ENCODE results near the gene FLOT1. TPM values are rescaled to one million over a fixed set of nuclear protein-coding genes. Genes with fewer than 3 reads are reported as not detected.

FLOT1 gene
- total and polyA plus RNA-seq, 2 of the 13 experiments (the other 11 are each of a cell fraction or from before 2014, with no cell fraction given): 82.3 to 130 TPM

DNA sequence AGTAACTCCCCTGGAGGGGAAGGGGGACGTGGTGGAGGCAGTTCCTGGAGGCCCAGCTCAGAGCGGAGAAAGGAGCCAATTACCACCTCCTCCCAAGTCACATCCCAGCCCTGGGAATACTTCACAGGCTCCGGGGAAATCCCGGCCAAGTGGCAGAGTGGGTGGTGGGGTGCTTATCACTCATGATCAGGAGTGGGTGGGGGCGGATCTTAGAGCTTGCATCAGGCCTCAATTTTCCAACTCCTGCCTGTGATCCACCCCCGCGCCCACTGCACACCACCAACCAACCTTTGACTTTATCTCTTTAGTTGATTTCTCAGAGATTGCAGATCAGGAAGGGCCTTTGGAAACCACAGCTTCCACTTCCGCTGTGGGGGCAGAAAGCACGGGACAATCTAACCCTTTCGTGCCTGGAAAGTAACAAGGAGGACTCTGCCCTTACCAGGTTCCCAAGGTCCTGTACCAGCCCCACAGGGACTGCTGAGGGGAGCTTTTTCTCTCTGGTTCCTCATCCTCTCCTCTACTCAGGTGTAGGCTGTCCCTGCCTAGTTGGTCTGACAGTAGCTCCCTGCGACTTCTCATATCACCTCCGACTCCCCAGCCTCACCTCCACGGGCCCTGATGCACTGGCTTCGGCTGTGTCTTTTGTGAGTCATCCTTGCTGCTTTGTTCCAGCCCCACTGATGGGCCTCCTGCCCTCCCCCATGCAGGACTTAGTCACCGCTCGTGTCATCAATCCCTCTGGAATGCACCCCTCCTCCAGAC is 26.8 kb upstream of the FLOT1 start (continued):
- TF ChIP-seq RAD21 (CRISPR knock-in tag; IDR thresholded peaks at IDR 0.05): peak; percentile 27; the same call in 1 of the 2 replicates
- no peak for TF ChIP-seq ONECUT2 (CRISPR knock-in tag; IDR thresholded peaks at IDR 0.05)
- no peak for TF ChIP-seq SMAD9 (CRISPR knock-in tag; IDR thresholded peaks at IDR 0.05)
- 0 out of 2 replicates have a peak, but pooled peaks have one; percentile 23 for TF ChIP-seq KMT2A (CRISPR knock-in tag; IDR thresholded peaks at IDR 0.05)
- TF ChIP-seq HOXD1 (CRISPR knock-in tag; IDR thresholded peaks at IDR 0.05): no peak; the same call in none of the 2 replicates
- TF ChIP-seq, protein P1, sequence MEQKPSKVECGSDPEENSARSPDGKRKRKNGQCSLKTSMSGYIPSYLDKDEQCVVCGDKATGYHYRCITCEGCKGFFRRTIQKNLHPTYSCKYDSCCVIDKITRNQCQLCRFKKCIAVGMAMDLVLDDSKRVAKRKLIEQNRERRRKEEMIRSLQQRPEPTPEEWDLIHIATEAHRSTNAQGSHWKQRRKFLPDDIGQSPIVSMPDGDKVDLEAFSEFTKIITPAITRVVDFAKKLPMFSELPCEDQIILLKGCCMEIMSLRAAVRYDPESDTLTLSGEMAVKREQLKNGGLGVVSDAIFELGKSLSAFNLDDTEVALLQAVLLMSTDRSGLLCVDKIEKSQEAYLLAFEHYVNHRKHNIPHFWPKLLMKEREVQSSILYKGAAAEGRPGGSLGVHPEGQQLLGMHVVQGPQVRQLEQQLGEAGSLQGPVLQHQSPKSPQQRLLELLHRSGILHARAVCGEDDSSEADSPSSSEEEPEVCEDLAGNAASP (CRISPR knock-in tag; IDR thresholded peaks at IDR 0.05; ENCODE audit: borderline replicate concordance): peak; percentile 32
- TF ChIP-seq, protein P2, sequence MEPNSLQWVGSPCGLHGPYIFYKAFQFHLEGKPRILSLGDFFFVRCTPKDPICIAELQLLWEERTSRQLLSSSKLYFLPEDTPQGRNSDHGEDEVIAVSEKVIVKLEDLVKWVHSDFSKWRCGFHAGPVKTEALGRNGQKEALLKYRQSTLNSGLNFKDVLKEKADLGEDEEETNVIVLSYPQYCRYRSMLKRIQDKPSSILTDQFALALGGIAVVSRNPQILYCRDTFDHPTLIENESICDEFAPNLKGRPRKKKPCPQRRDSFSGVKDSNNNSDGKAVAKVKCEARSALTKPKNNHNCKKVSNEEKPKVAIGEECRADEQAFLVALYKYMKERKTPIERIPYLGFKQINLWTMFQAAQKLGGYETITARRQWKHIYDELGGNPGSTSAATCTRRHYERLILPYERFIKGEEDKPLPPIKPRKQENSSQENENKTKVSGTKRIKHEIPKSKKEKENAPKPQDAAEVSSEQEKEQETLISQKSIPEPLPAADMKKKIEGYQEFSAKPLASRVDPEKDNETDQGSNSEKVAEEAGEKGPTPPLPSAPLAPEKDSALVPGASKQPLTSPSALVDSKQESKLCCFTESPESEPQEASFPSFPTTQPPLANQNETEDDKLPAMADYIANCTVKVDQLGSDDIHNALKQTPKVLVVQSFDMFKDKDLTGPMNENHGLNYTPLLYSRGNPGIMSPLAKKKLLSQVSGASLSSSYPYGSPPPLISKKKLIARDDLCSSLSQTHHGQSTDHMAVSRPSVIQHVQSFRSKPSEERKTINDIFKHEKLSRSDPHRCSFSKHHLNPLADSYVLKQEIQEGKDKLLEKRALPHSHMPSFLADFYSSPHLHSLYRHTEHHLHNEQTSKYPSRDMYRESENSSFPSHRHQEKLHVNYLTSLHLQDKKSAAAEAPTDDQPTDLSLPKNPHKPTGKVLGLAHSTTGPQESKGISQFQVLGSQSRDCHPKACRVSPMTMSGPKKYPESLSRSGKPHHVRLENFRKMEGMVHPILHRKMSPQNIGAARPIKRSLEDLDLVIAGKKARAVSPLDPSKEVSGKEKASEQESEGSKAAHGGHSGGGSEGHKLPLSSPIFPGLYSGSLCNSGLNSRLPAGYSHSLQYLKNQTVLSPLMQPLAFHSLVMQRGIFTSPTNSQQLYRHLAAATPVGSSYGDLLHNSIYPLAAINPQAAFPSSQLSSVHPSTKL (CRISPR knock-in tag; IDR thresholded peaks at IDR 0.05): peak; percentile 93
- 0 out of 2 replicates have a peak, but pooled peaks have one; percentile 24 for TF ChIP-seq ZNF224 (CRISPR knock-in tag; IDR thresholded peaks at IDR 0.05)
- TF ChIP-seq TSC22D2 (CRISPR knock-in tag; IDR thresholded peaks at IDR 0.05; ENCODE audit: borderline replicate concordance): 0 out of 2 replicates have a peak, but pooled peaks have one; percentile 51
- TF ChIP-seq, protein P3, sequence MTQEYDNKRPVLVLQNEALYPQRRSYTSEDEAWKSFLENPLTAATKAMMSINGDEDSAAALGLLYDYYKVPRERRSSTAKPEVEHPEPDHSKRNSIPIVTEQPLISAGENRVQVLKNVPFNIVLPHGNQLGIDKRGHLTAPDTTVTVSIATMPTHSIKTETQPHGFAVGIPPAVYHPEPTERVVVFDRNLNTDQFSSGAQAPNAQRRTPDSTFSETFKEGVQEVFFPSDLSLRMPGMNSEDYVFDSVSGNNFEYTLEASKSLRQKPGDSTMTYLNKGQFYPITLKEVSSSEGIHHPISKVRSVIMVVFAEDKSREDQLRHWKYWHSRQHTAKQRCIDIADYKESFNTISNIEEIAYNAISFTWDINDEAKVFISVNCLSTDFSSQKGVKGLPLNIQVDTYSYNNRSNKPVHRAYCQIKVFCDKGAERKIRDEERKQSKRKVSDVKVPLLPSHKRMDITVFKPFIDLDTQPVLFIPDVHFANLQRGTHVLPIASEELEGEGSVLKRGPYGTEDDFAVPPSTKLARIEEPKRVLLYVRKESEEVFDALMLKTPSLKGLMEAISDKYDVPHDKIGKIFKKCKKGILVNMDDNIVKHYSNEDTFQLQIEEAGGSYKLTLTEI (CRISPR knock-in tag; conservative IDR thresholded peaks at IDR 0.05): no peak
- TF ChIP-seq NR3C1 (CRISPR knock-in tag; IDR thresholded peaks at IDR 0.05): no peak
- no peak for TF ChIP-seq MTF2 (CRISPR knock-in tag; IDR thresholded peaks at IDR 0.05; ENCODE audit: borderline replicate concordance)
- no peak for TF ChIP-seq IRX3 (CRISPR knock-in tag; IDR thresholded peaks at IDR 0.05; ENCODE audit: borderline replicate concordance, low read depth)
- TF ChIP-seq TRIM24 (CRISPR knock-in tag; IDR thresholded peaks at IDR 0.05): no peak
- TF ChIP-seq ZNF883 (CRISPR knock-in tag; IDR thresholded peaks at IDR 0.05; ENCODE audit: not compliant biosample characterization): no peak
- TF ChIP-seq, protein P4, sequence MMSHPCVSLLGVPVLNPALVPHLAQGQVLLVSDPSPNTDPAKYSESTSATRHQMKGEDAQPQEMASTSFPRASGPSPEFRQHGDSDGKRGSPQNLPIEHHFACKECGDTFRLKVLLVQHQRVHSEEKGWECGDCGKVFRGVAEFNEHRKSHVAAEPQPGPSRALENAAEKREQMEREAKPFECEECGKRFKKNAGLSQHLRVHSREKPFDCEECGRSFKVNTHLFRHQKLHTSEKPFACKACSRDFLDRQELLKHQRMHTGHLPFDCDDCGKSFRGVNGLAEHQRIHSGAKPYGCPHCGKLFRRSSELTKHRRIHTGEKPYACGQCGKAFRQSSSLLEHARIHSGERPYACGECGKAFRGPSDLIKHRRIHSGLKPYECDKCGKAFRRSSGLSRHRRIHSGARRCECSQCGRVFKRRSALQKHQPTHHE (CRISPR knock-in tag; IDR thresholded peaks at IDR 0.05; ENCODE audit: borderline replicate concordance): peak; percentile 51; the same call in 1 of the 2 replicates
- TF ChIP-seq ZNF343 (CRISPR knock-in tag; IDR thresholded peaks at IDR 0.05): no peak
- no peak; the same call in 1 of the 2 replicates for TF ChIP-seq ARHGAP35 (CRISPR knock-in tag; IDR thresholded peaks at IDR 0.05; ENCODE audit: borderline replicate concordance)
- no peak for TF ChIP-seq HNRNPK (IDR thresholded peaks at IDR 0.05; ENCODE audit: low read depth, low read length, poor library complexity, severe bottlenecking)
- TF ChIP-seq, protein P5, sequence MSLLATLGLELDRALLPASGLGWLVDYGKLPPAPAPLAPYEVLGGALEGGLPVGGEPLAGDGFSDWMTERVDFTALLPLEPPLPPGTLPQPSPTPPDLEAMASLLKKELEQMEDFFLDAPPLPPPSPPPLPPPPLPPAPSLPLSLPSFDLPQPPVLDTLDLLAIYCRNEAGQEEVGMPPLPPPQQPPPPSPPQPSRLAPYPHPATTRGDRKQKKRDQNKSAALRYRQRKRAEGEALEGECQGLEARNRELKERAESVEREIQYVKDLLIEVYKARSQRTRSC (CRISPR knock-in tag; IDR thresholded peaks at IDR 0.05; ENCODE audit: low read depth): 0 out of 2 replicates have a peak, but pooled peaks have one; percentile 62
